Adrenal gland (tissue), 12 donors: ENCODE results near the gene CSNK1A1. TPM values are rescaled to one million over a fixed set of nuclear protein-coding genes. Genes with fewer than 3 reads are reported as not detected.
A peak's percentile ranks its signal among the peaks of the same experiment; 100 is the strongest.

ENCODE experiments used
- DNase-seq, 7 donors: peaks; one replicate each; pipeline ENCODE4 v3.0.0-alpha.2; 2019 to 2020
- H3K27ac ChIP-seq, 5 donors: fragments of 200-600 bp; sonication (generic) in 4 of 5; 1 replicate in 3 of 5; 2 replicates in 2 of 5; pipeline versions ENCODE4 v1.5.1 to v1.8.0; 2016 to 2020; ENCODE audit warnings: mild to moderate bottlenecking in 1 of 5
- H3K27me3 ChIP-seq: fragments of 200-600 bp; 2 replicates; pipeline ENCODE4 v1.8.0; 2021
- H3K36me3 ChIP-seq, 2 donors: fragments of 200-600 bp; replicated peaks in 1 of 2; 1 replicate in 1 of 2; 2 replicates in 1 of 2; pipeline versions ENCODE4 v1.5.1 to v1.8.0; 2018 to 2022
- H3K4me1 ChIP-seq, 2 donors: fragments of 200-600 bp; replicated peaks in 1 of 2; 1 replicate in 1 of 2; 2 replicates in 1 of 2; pipeline versions ENCODE4 v1.5.1 to v1.8.0; 2018 to 2021
- H3K4me3 ChIP-seq, 4 donors: fragments of 200-600 bp; sonication (generic) in 3 of 4; one replicate each; pipeline ENCODE4 v1.5.1; 2016 to 2018
- H3K9me3 ChIP-seq, 3 donors: fragments of 200-600 bp; sonication (generic) in 1 of 3; replicated peaks in 1 of 3; 1 replicate in 2 of 3; 2 replicates in 1 of 3; pipeline versions ENCODE4 v1.5.1 to v1.8.0; 2016 to 2021
- CTCF ChIP-seq, 6 experiments: fragments of 450-650 bp in 4 of 6; fragments of 200-600 bp in 2 of 6; sonication (generic) in 1 of 6; IDR thresholded peaks; 1 replicate in 5 of 6; 2 replicates in 1 of 6; pipeline versions ENCODE4 v1.5.1 to v1.8.0; 2016 to 2021; ENCODE audit warnings: antibody characterized with exemption in 6 of 6, mild to moderate bottlenecking in 2 of 6, moderate library complexity in 1 of 6
- POLR2A ChIP-seq, 2 donors: fragments of 450-650 bp; IDR thresholded peaks; one replicate each; pipeline ENCODE4 v1.6.1; 2017; ENCODE audit warnings: antibody characterized with exemption in 2 of 2, mild to moderate bottlenecking in 2 of 2, moderate library complexity in 1 of 2
- WGBS, 4 donors: extraction: QIAGEN DNeasy Blood & Tissue Kit in 2 of 4; methylation state at CpG; one replicate each; pipeline versions ENCODE4 v1.1.5 to v1.1.7; 2013 to 2017; 5-methylcytosine and 5-hydroxymethylcytosine counted together
- intact Hi-C, 2 donors: fragments of 100-400 bp; cut with DNase I; formaldehyde crosslinking; loops; one replicate each; pipeline versions ENCODE4 v1.14.1 to v1.15.0; 2022 to 2023
- polyA plus RNA-seq, 3 donors: library from polyadenylated mRNA; stranded (reverse); fragments of 200-250 nt in 2 of 3; fragments of 350-450 nt in 1 of 3; fragmentation: Illumina TruSeq in 1 of 3; extraction: RNeasy Lipid Tissue Mini Kit (QIAGEN cat#74804) in 1 of 3; gene quantifications; one replicate each; pipeline ENCODE4 v1.2.3, GENCODE V29; 2013 to 2014
- total RNA-seq, 9 donors: library from RNA; depleted of rRNA in 4 of 9; stranded (reverse); fragments of >200 nt in 4 of 9; fragments of 120-200 nt in 1 of 9; fragmentation: NEBNext Ultra II Directional in 1 of 9; extraction: Animal tissue kit (Norgen Biotek cat#: 25700) in 1 of 9; gene quantifications; one replicate each; pipeline versions ENCODE4 v1.1.0 to v1.2.4, GENCODE V29; 2013 to 2023
- donor health status: healthy with polysubstance abuse.
- donor health status: Bipolar disorder and iron deficiency.
- donor health status: DM: yes; HTN: yes; CAD: no.
- donor health status: DM: no; HTN: no; CAD: no.
- donor health status: DM: no; HTN: no; CAD: no.
- donor health status: DM: yes; HTN: yes; CAD: no.

The CSNK1A1 gene
- total and polyA plus RNA-seq, 12 donors, result 51.0 to 301 (median 220) TPM

GRCh38 chr5:149532413-149532812 is 18.8 kb downstream of the CSNK1A1 start:
- Histone ChIP-seq H3K27ac (no peak overlapping the region), H3K9me3 (no peaks in the 10 kb centered on the region), H3K27me3 (no peaks in the 10 kb centered on the region), H3K4me1 (peaks cover 31 to 77% of the 10 kb centered on the region in 2 donors), H3K36me3 (peaks cover 0 to 5% of the 10 kb centered on the region in 2 donors), H3K4me3 (no peak overlapping the region)
- DNase-seq, result no peak
- intact Hi-C loops, result no loop called here
- TF ChIP-seq CTCF (IDR thresholded peaks at IDR 0.05) (no peak), POLR2A (IDR thresholded peaks at IDR 0.05) (no peak)
- 89 to 97% (median 94%) methylated on average over 6 to 7 of the region's 7 CpGs for WGBS, 4 donors

GRCh38 chr5:149529463-149529862 is 21.8 kb downstream of the CSNK1A1 start:
- TF ChIP-seq POLR2A (IDR thresholded peaks at IDR 0.05), result no peak
- no peak for TF ChIP-seq CTCF (IDR thresholded peaks at IDR 0.05)
- Histone ChIP-seq H3K27ac (no peak overlapping the region), H3K4me3 (no peak overlapping the region), H3K36me3 (no peaks in the 10 kb centered on the region), H3K4me1 (peaks cover 46 to 82% of the 10 kb centered on the region in 2 donors), H3K9me3 (no peaks in the 10 kb centered on the region), H3K27me3 (no peaks in the 10 kb centered on the region)
- DNase-seq, result no peak
- intact Hi-C loops, result no loop called here

- DNase-seq, result no peak
- H3K9me3 ChIP-seq, result no peaks in the 10 kb centered on the region
- TF ChIP-seq CTCF (IDR thresholded peaks at IDR 0.05) (no peak), POLR2A (IDR thresholded peaks at IDR 0.05) (no peak)
- H3K27me3 ChIP-seq, result no peaks in the 10 kb centered on the region
- 49 to 61% (median 57%) methylated on average over 4 of the region's 4 CpGs for WGBS, 4 donors
- intact Hi-C loops, result no loop called here
- H3K27ac ChIP-seq, result no peak overlapping the region
- H3K36me3 ChIP-seq, result peaks cover 0 to 6% of the 10 kb centered on the region in 2 donors
- H3K4me3 ChIP-seq, result no peak overlapping the region
- peaks cover 41 to 72% of the 10 kb centered on the region in 2 donors for H3K4me1 ChIP-seq
Measured at GRCh38 chr5:149528281-149529060, 22.8 kb downstream of the CSNK1A1 start.

GRCh38 chr5:149526845-149527590 is 24.2 kb downstream of the CSNK1A1 start:
- TF ChIP-seq CTCF (IDR thresholded peaks at IDR 0.05) (no peak), POLR2A (IDR thresholded peaks at IDR 0.05) (no peak)
- intact Hi-C loops, result no loop called here
- no peak overlapping the region for H3K4me3 ChIP-seq
- WGBS, 4 donors, result 23 to 42% (median 37%) methylated on average over 10 to 12 of the region's 12 CpGs
- peak overlapping the region in 3 of 5 donors; percentile 28 to 68 (median 56) for H3K27ac ChIP-seq
- peaks cover 41 to 69% of the 10 kb centered on the region in 2 donors for H3K4me1 ChIP-seq
- H3K36me3 ChIP-seq, result peaks cover 0 to 16% of the 10 kb centered on the region in 2 donors
- no peaks in the 10 kb centered on the region for H3K27me3 ChIP-seq
- no peaks in the 10 kb centered on the region for H3K9me3 ChIP-seq
- DNase-seq, result peak in 1 of 7 donors; percentile 34
